Tibial artery (tissue), 4 donors: ENCODE data around the gene P3H4.
"Not testable (repeated sequence)": the region's sequence is repeated elsewhere in the genome, so short reads cannot be mapped to it uniquely, and the experiment has no call there.

Experiments used
- DNase-seq, 2 donors: peaks; one replicate each; pipeline ENCODE4 v3.0.0-alpha.2; 2019
- H3K27ac ChIP-seq, 2 donors: fragments of 200-600 bp; sonication (generic) in 1 of 2; 1 replicate in 1 of 2; 2 replicates in 1 of 2; pipeline ENCODE4 v1.5.1; 2018 to 2019; ENCODE audit warnings: mild to moderate bottlenecking in 1 of 2
- H3K27me3 ChIP-seq, 2 donors: fragments of 200-600 bp; sonication (generic) in 1 of 2; one replicate each; pipeline versions ENCODE4 v1.5.1 to v1.6.0; 2016 to 2019
- H3K36me3 ChIP-seq, 3 donors: fragments of 200-600 bp; sonication (generic) in 2 of 3; one replicate each; pipeline ENCODE4 v1.5.1; 2016 to 2019; ENCODE audit warnings: mild to moderate bottlenecking in 2 of 3
- H3K4me1 ChIP-seq, 4 donors: fragments of 200-600 bp; sonication (generic) in 2 of 4; 1 replicate in 3 of 4; 2 replicates in 1 of 4; pipeline ENCODE4 v1.5.1; 2016 to 2019
- H3K4me3 ChIP-seq, 2 donors: fragments of 200-600 bp; sonication (generic) in 1 of 2; 1 replicate in 1 of 2; 2 replicates in 1 of 2; pipeline ENCODE4 v1.5.1; 2018 to 2019; ENCODE audit warnings: mild to moderate bottlenecking in 2 of 2
- H3K9me3 ChIP-seq, 3 donors: fragments of 200-600 bp; sonication (generic) in 1 of 3; one replicate each; pipeline ENCODE4 v1.5.1; 2016 to 2019
- CTCF ChIP-seq, 2 experiments: fragments of 200-600 bp in 1 of 2; fragments of 450-650 bp in 1 of 2; IDR thresholded peaks; one replicate each; pipeline ENCODE4 v1.5.1; 2017 to 2019; ENCODE audit warnings: antibody characterized with exemption in 2 of 2, mild to moderate bottlenecking in 1 of 2, moderate library complexity in 1 of 2
- intact Hi-C: fragments of 100-400 bp; cut with DNase I; formaldehyde crosslinking; loops from one replicate; pipeline ENCODE4 v1.15.0; 2023; ENCODE audit warnings: low total_unique reads

The P3H4 gene

GRCh38 chr17:41811549-41812380 lies at the start of gene P3H4:
TSS of gene P3H4 (minus strand) at chr17:41811949. CDS start at chr17:41811915, 34 bp downstream.
- intact Hi-C loops: loop anchor here (2.0 to 10.0 kb wide), 2 partner anchors 25 to 53 kb away; partner anchors contain the start of genes KLHL10, KLHL11 and NT5C3B

DNA sequence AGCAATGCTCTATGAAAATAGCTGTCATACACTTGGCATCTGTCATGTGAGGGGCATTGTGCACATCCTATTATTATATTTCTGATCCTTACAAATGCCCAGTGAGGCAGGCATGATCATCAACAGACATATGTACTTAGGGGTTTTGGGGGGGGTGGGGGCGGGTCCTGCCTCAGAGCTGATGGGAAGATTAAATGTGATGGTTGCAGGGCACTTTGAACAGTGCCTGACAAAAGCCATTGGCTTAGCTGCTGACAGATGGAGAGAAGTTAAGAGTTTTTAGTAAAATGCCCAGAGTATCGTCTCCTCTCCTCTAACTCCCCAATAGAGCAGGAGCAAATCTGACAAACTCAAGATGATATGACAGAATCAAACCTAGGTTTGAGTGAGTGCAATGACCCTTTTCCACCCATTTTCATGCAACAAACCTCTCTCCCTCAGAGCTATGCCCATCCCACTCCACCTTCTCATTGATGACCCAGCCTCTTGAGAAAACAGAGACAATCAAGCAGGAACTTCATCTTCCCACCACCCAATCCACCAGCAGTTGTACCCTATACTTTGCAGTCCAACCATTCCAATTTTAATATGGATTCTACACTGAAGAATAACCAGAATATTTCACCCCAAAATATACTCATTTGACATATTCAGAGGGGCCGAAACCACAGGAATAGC lies 48.6 kb upstream of the P3H4 start:
- Histone ChIP-seq H3K4me1 (peaks cover 0 to 38% (median 26%) of the 10 kb centered on the region in 4 donors), H3K27me3 (no peaks in the 10 kb centered on the region), H3K36me3 (no peaks in the 10 kb centered on the region), H3K27ac (no peak overlapping the region), H3K4me3 (no peak overlapping the region), H3K9me3 (no peaks in the 10 kb centered on the region)
- TF ChIP-seq CTCF (IDR thresholded peaks at IDR 0.05): no peak
- intact Hi-C loops: loop anchor here (10.0 kb wide), 1 partner anchor 46 kb away; the partner anchor contains the start of genes FKBP10 and P3H4
- no peak for DNase-seq

More at GRCh38 chr17:41811549-41812380, at the start of gene P3H4:
- peak within 1 kb of the TSS; percentile 78 to 80 for H3K27ac ChIP-seq
- TF ChIP-seq CTCF (IDR thresholded peaks at IDR 0.05): peak; percentile 62 to 77
- H3K36me3 ChIP-seq: peaks cover 0 to 13% (median under 1%) of the 10 kb centered on the region in 3 donors
- peak; percentile 72 to 88 for DNase-seq
- peaks cover 0 to 40% (median 31%) of the 10 kb centered on the region in 4 donors for H3K4me1 ChIP-seq
- H3K4me3 ChIP-seq: peak within 1 kb of the TSS; percentile 59 to 84
- no peaks in the 10 kb centered on the region for H3K9me3 ChIP-seq
- no peaks in the 10 kb centered on the region for H3K27me3 ChIP-seq

DNA sequence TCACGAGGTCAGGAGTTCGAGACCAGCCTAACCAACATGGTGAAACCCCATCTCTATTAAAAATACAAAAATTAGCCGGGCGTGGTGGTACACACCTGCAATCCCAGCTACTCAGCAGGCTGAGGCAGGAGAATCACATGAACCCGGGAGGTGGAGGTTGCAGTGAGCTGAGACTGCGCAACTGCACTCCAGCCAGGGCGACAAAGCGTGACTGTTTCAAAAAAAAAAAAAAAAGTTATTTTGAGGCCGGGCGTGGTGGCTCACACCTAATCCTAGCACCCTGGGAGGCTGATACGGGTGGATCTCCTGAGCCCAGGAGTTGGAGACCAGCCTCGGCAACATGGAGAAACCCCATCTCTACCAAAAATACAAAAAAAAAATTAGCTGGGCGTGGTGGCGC lies 39.6 kb upstream of the P3H4 start:
- DNase-seq, intact Hi-C loops, H3K27me3 ChIP-seq, H3K9me3 ChIP-seq, H3K27ac ChIP-seq, H3K4me3 ChIP-seq: not testable (repeated sequence)
- Histone ChIP-seq H3K36me3 (peaks cover 9 to 17% (median 14%) of the 10 kb centered on the region in 3 donors), H3K4me1 (peaks cover 0 to 36% (median 11%) of the 10 kb centered on the region in 4 donors)

DNA sequence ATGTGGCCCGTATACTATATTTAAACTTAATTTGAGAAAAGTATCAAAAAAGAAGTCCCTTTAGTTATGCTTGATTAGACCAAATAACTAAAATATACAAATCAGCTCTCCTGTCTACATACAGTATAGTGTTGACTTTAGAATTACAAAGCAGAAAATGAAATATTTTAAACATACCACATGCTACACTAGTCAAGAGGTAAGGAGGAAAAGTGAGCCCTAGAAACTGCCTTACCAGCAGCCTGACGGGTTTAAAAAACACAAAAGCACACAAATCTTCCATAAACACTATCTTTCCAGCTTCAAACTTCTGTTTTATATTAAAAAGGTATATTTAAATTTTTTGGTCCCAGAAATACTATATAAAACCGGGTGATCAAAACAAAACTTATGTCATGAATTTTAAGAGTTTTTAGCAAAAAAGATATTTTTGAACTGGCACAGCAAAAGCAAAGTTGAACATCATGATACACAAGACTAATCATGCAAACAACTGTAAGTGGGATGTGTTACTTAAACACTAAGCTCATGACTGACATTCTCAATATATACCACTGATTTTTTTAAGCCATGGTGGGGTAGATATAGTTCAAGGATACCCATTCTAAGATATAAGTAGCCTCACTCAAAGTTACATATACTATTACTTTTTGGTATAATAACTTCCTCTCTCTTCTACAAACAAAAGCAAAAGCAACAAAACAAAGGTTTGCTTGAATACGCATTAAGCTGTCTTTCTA lies 37.7 kb upstream of the P3H4 start:
- H3K4me3 ChIP-seq: no peak overlapping the region
- H3K27ac ChIP-seq: peak overlapping the region in 1 of 2 donors; percentile 20
- no peaks in the 10 kb centered on the region for H3K9me3 ChIP-seq
- peaks cover 0 to 36% (median 11%) of the 10 kb centered on the region in 4 donors for H3K4me1 ChIP-seq
- no peaks in the 10 kb centered on the region for H3K27me3 ChIP-seq
- DNase-seq: no peak
- intact Hi-C loops: no loop called here
- peaks cover 9 to 12% (median 10%) of the 10 kb centered on the region in 3 donors for H3K36me3 ChIP-seq
- no peak for TF ChIP-seq CTCF (IDR thresholded peaks at IDR 0.05)

- TF ChIP-seq CTCF (IDR thresholded peaks at IDR 0.05): no peak
- no peak overlapping the region for H3K27ac ChIP-seq
Observed at GRCh38 chr17:41848788-41849187, 37.0 kb upstream of the P3H4 start.

More at GRCh38 chr17:41848788-41849187, 37.0 kb upstream of the P3H4 start:
- Histone ChIP-seq H3K27me3 (no peaks in the 10 kb centered on the region), H3K36me3 (peaks cover 3 to 6% (median 4%) of the 10 kb centered on the region in 3 donors), H3K9me3 (no peaks in the 10 kb centered on the region), H3K4me1 (peaks cover 0 to 36% (median 11%) of the 10 kb centered on the region in 4 donors), H3K4me3 (no peak overlapping the region)
- no peak for DNase-seq
- intact Hi-C loops: no loop called here
